Thymus (tissue), 11 donors: ENCODE measurements around the gene HOOK1. TPM values are rescaled to one million over a fixed set of nuclear protein-coding genes. Genes with fewer than 3 reads are reported as not detected.

Experiments
- DNase-seq, 9 donors: peaks; one replicate each; pipeline ENCODE4 v3.0.0-alpha.2; 2013; ENCODE audit warnings: low spot score in 9 of 9, low read depth in 6 of 9, missing footprints in 1 of 9
- H3K27ac ChIP-seq, 2 donors: one replicate each; pipeline ENCODE4 v1.5.1; 2013; ENCODE audit warnings: control low read depth in 1 of 2, low read depth in 1 of 2, low read length in 1 of 2, mild to moderate bottlenecking in 1 of 2, moderate library complexity in 1 of 2
- H3K27me3 ChIP-seq, 2 donors: one replicate each; pipeline ENCODE4 v1.5.1; 2013; ENCODE audit warnings: low read length in 1 of 2; ENCODE audit not compliant: control insufficient read depth in 2 of 2, insufficient read depth in 1 of 2
- H3K36me3 ChIP-seq, 2 donors: one replicate each; pipeline ENCODE4 v1.5.1; 2013; ENCODE audit warnings: low read length in 1 of 2, mild to moderate bottlenecking in 1 of 2, moderate library complexity in 1 of 2; ENCODE audit not compliant: control insufficient read depth in 2 of 2, insufficient read depth in 2 of 2
- H3K4me1 ChIP-seq, 2 donors: one replicate each; pipeline ENCODE4 v1.5.1; 2013; ENCODE audit warnings: low read length in 2 of 2; ENCODE audit not compliant: control insufficient read depth in 2 of 2, insufficient read depth in 2 of 2
- H3K4me3 ChIP-seq, 2 donors: one replicate each; pipeline ENCODE4 v1.5.1; 2013; ENCODE audit warnings: low read length in 2 of 2, control low read depth in 1 of 2, mild to moderate bottlenecking in 1 of 2
- H3K9me3 ChIP-seq, 2 donors: one replicate each; pipeline ENCODE4 v1.5.1; 2013; ENCODE audit warnings: low read length in 1 of 2, mild to moderate bottlenecking in 1 of 2; ENCODE audit not compliant: control insufficient read depth in 2 of 2, insufficient read depth in 1 of 2
- WGBS: extraction: QIAGEN DNeasy Blood & Tissue Kit; methylation state at CpG from one replicate; pipeline ENCODE4 v1.1.7; 2013; 5-methylcytosine and 5-hydroxymethylcytosine counted together
- polyA plus RNA-seq: library from polyadenylated mRNA; stranded (reverse); fragments of 200-250 nt; gene quantifications from one replicate; pipeline ENCODE4 v1.2.3, GENCODE V29; 2013
- total RNA-seq: library from RNA; stranded (reverse); fragments of 120-200 nt; gene quantifications from one replicate; pipeline ENCODE4 v1.2.4, GENCODE V29; 2013
- donor health status: healthy.

The HOOK1 gene
- total and polyA plus RNA-seq, 2 donors, result 4.0 to 4.7 TPM

DNA sequence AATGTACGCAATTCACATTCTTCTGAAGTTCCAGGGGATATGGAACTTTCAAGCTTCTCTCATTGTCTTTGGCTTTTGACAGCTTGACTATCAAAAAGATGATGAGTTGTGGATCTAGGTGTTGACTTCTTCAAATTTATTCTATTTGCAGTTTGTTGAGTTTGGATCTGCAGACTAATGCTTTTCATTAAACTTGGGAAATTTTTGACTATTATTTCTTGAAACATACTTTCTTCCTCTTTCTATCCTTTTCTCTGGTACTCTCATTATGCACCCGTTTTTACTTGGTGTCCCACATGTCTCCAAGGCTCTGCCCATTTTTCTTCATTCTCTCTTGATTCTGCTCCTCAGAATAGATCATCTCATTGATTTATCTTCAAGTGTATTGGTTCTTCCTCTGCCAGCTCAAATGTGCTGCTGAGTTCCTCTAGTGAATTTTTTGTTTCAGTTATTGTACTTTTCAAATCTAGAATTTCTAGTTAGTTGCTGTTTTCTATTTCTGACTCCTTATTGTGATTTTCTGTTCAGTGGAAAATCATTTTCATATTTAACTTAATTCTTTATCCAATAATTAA is 62.4 kb downstream of the HOOK1 start:
- no peak overlapping the region for H3K4me3 ChIP-seq
- no peaks in the 10 kb centered on the region for H3K9me3 ChIP-seq
- no peak for DNase-seq
- no peaks in the 10 kb centered on the region for H3K36me3 ChIP-seq
- no peaks in the 10 kb centered on the region for H3K4me1 ChIP-seq
- H3K27ac ChIP-seq, result no peak overlapping the region
- 93% methylated on average over 2 of the region's 2 CpGs for WGBS
- no peaks in the 10 kb centered on the region for H3K27me3 ChIP-seq

DNA sequence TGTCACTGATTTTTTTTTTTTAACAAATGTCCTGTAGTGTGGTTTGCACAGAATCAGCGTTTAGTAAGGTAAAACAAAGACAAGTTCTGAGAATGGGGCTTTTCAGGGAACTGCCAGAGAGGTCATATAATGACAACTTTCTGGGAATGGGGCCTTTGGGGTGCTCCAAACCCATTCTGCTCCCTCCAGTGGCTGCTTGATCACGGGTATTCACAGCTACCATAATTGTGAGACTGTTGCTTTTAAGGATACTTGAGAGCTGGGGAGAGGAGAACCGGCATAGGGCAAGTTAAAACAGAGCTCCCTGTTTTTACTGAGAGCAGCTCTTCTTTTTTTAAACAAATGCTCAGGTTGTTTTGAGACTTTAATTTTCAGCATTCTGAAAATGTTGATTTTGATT is 63.6 kb downstream of the HOOK1 start:
- no peaks in the 10 kb centered on the region for H3K9me3 ChIP-seq
- DNase-seq, result no peak
- H3K4me1 ChIP-seq, result no peaks in the 10 kb centered on the region
- H3K27me3 ChIP-seq, result no peaks in the 10 kb centered on the region
- no peak overlapping the region for H3K27ac ChIP-seq
- H3K36me3 ChIP-seq, result no peaks in the 10 kb centered on the region
- no peak overlapping the region for H3K4me3 ChIP-seq
- WGBS, result 90% methylated on average over 3 of the region's 3 CpGs

DNA sequence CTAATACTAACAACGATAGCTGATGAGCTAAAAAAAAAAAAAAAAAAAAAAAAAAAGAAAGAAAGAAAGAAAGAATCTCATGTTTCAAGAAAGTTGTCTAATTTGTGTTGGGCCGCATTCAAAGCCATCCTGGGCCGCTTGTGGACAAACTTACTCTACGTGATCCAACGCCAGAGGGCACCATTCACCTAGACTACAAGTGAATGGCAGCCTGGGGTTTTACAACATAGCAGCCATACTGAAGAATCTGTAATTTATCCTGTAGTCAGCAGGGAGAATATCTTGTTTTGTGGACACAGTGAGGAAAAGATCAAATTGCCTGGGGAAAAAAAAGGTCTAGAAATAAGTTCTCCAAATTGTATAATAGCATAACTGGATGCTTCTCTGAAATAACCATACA is 64.8 kb downstream of the HOOK1 start:
- no peak overlapping the region for H3K27ac ChIP-seq
- 68% methylated on average over 5 of the region's 5 CpGs for WGBS
- no peaks in the 10 kb centered on the region for H3K4me1 ChIP-seq
- H3K4me3 ChIP-seq, result no peak overlapping the region
- H3K36me3 ChIP-seq, result no peaks in the 10 kb centered on the region
- no peaks in the 10 kb centered on the region for H3K27me3 ChIP-seq
- H3K9me3 ChIP-seq, result no peaks in the 10 kb centered on the region
- DNase-seq, result peak; percentile 8 to 74 (median 42)

DNA sequence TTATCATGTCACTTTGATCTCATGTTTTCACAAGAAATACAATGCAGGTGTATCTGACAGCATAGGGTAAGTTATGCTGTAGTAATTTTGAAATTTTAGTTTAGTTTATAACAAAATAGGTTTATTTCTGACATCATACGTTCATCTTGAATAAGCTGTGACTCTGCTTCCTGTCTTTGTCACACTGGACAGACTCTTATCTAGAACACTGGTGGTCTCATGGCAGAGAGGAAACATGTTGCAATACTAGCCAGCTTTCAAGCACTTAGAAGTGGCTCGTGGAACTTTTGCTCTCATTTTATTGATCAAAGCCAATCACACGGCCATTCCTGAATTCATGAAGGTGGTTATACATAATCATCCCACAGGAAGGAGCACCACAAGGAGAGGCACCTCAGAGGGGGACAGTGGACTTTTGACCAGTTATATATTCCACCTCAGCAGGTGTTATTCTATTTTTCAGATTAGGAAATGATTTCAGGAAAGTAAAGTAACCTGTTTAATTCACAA is 65.3 kb downstream of the HOOK1 start:
- Histone ChIP-seq H3K4me1 (no peaks in the 10 kb centered on the region), H3K27me3 (no peaks in the 10 kb centered on the region), H3K27ac (no peak overlapping the region), H3K4me3 (no peak overlapping the region), H3K36me3 (no peaks in the 10 kb centered on the region), H3K9me3 (no peaks in the 10 kb centered on the region)
- WGBS, result 68% methylated on average over 3 of the region's 3 CpGs
- DNase-seq, result no peak

DNA sequence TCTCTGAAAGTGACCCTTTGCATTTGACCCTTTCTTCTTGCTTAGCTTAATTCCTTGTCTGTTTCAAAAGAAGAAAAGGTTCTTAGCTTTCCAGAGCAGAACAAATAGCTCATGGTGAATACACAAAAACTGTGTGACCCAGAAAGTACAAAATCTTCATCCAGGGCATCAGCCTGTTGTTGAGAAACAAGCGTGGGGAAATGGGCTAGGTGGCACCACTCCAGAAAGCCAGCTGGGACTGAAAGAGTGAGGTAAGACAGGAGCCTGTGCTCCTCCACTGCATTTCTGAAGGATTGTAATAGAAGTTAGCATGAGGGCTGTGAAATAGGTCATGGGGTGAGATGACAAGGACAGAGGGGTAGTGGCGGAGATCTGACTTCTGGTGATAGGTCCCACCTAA is 66.0 kb downstream of the HOOK1 start:
- WGBS, result 98% methylated on average over 2 of the region's 2 CpGs

DNA sequence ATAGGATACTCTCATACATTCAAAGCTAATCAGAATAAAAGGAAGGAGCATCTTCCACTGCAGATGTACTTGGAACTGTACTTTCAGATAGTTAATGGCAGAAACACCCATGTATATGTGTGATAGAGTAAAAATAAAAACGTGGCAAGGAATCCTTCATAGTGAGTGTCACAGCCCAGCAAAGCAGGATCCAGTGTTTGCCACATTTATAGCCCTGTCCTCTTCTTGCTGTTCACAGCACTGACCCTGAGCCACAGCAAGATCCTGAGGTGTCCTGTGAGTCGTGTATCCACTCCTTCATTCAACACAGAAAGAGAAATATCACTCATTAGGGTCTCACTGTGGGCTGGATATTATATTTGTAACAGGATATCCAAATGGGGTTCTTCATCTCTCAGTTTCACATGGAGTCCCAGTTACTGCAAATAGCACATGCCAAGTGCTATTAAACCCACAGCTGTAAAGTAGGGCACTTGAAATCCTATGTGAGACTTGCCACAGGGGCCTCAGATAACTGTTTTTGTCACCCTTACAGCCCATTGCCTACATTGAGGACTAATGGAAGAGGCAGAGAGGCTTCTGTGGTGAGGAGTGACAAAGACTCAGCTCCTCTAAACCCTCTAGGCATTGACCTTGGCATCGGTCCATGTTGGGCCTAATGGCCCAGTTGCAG is 70.5 kb downstream of the HOOK1 start:
- no peak for DNase-seq
- H3K4me1 ChIP-seq, result no peaks in the 10 kb centered on the region
- no peaks in the 10 kb centered on the region for H3K27me3 ChIP-seq
- WGBS, result 76% methylated on average over 3 of the region's 3 CpGs
- H3K4me3 ChIP-seq, result no peak overlapping the region
- peaks cover 0 to 10% of the 10 kb centered on the region in 2 donors for H3K9me3 ChIP-seq
- H3K36me3 ChIP-seq, result no peaks in the 10 kb centered on the region
- H3K27ac ChIP-seq, result no peak overlapping the region

More for the DNA sequence above, 66.0 kb downstream of the HOOK1 start:
- Histone ChIP-seq H3K27ac (no peak overlapping the region), H3K4me1 (no peaks in the 10 kb centered on the region), H3K27me3 (no peaks in the 10 kb centered on the region), H3K36me3 (no peaks in the 10 kb centered on the region), H3K4me3 (no peak overlapping the region), H3K9me3 (no peaks in the 10 kb centered on the region)
- DNase-seq, result no peak

DNA sequence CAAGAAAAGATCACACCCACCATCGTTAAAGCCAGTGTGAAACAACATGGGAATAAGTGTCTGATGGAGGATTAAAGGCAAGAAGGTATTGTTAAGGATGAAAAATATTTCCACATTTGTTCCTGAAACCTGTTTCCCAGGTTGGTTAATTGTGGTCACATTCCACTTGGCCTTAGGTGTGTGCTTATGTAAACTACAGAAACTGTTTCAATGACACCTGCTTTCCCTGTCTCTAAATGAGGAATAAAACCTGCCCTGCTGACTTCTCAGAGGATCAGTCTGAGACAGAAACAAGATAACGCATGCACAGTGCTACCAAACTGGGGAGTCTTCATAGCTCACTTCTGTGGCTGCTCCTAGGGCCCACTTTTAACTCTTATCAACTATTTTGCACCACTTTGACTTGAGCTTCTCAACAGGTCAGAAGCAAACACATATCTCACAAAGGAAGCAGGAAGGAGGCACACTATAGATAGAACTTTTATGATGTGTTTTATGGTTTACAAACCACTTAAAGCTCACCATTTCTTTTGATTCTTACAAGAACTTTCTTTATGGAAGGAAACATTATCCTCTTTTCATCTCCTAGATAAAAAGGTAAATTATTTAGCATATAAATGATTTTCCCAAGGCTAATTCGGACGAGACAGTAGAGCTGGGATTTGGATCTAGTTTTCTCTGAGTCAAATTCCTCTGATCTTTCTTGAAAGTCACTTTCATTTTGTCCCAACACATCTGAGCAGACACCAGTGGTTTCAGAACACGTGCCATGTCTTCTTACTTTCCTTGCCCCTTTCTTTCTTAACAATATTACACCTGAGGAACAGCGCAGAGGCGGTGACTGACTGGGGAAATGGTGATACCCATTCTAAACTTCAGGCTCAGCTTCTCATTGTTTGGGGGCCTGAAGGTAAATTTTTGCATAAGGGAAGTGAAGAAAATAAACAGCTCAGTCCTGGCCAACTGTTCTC is 78.4 kb downstream of the HOOK1 start:
- Histone ChIP-seq H3K27ac (no peak overlapping the region), H3K27me3 (no peaks in the 10 kb centered on the region), H3K4me1 (peaks cover 0 to 15% of the 10 kb centered on the region in 2 donors), H3K4me3 (no peak overlapping the region), H3K9me3 (peaks cover 0 to 9% of the 10 kb centered on the region in 2 donors), H3K36me3 (no peaks in the 10 kb centered on the region)
- DNase-seq, result peak in 7 of 9 donors; percentile 8 to 65 (median 22)
- WGBS, result 75% methylated on average over 7 of the region's 7 CpGs

DNA sequence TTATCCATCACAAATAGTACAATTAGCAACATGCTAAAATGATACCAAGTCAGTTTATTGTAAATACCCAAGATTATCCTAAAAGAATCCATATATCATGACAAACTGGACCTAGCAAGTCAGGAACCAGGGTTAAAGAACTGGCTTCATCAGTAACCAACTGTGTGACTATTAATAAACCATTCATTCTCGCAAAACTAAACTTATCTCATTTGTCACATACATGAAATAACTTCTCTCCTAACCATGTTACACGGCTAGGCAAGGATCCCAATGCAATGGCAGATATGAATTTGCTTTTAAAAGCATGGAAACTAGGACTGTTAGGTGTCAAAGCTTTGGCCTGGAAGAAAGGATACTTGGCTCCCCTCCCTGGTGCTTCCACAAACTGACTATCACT is 82.4 kb downstream of the HOOK1 start:
- DNase-seq, result no peak
- Histone ChIP-seq H3K9me3 (no peaks in the 10 kb centered on the region), H3K4me3 (no peak overlapping the region), H3K4me1 (peaks cover 0 to 15% of the 10 kb centered on the region in 2 donors), H3K36me3 (no peaks in the 10 kb centered on the region), H3K27ac (no peak overlapping the region), H3K27me3 (no peaks in the 10 kb centered on the region)
- WGBS, result 97% methylated on average over 2 of the region's 2 CpGs

DNA sequence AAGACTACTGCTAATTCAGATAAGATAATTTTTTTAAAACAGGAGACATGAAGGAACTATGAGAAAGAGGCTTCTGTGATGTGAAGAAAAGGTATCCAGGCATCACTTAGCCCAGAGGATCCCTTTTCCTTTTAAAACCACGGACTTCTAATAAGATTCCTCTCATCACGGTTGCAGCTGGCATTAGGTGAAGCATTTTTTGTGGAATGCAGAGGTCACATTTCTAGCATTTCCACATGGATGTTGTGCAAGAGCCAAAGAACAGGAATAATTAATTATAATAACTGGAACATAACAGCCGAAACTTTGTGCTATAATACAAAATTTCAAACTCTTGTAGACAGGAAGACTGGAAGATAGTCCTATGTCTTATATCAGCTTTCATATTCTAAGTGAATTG is 84.2 kb downstream of the HOOK1 start:
- H3K36me3 ChIP-seq, result no peaks in the 10 kb centered on the region
- WGBS, result 94% methylated on average over 3 of the region's 3 CpGs
- no peaks in the 10 kb centered on the region for H3K4me1 ChIP-seq
- DNase-seq, result no peak
- H3K4me3 ChIP-seq, result no peak overlapping the region
- no peaks in the 10 kb centered on the region for H3K27me3 ChIP-seq
- no peak overlapping the region for H3K27ac ChIP-seq
- no peaks in the 10 kb centered on the region for H3K9me3 ChIP-seq
